ENCODE data around the gene GALNT2. TPM values are rescaled to one million over a fixed set of nuclear protein-coding genes. Genes with fewer than 3 reads are reported as not detected.

GALNT2 gene
- total RNA-seq, 1 donor from 2014 or later, result 36.0 TPM

- Histone ChIP-seq H3K9ac (ENCODE audit: low read depth in 1 of 3, low read length in 3 of 3) (no peak overlapping the region), H3K27ac (ENCODE audit: low read depth, low read length) (peak overlapping the region; percentile 5)
Observed at GRCh38 chr1:230303822-230304221, 236.8 kb downstream of the GALNT2 start.

GRCh38 chr1:230306169-230306568 is 239.1 kb downstream of the GALNT2 start:
- no peak overlapping the region for H3K9ac ChIP-seq (ENCODE audit: low read depth in 1 of 3, low read length in 3 of 3)
- no peaks in the 10 kb centered on the region for H3K9me3 ChIP-seq (ENCODE audit: control insufficient read depth in 3 of 3, low read length in 3 of 3)
- H3K27me3 ChIP-seq (ENCODE audit: control insufficient read depth in 3 of 3, insufficient read depth in 3 of 3, low read length in 3 of 3), result no peaks in the 10 kb centered on the region
- H3K27ac ChIP-seq (ENCODE audit: low read depth, low read length), result no peak overlapping the region
- H3K4me1 ChIP-seq (ENCODE audit: control insufficient read depth in 3 of 3, insufficient read depth in 3 of 3, low read length in 3 of 3), result peaks cover 12 to 15% (median 13%) of the 10 kb centered on the region in 3 donors
- no peak overlapping the region for H3K4me3 ChIP-seq (ENCODE audit: low read length in 3 of 3)
- no peaks in the 10 kb centered on the region for H3K36me3 ChIP-seq (ENCODE audit: control insufficient read depth in 3 of 3, insufficient read depth in 3 of 3, low read length in 3 of 3)

More at GRCh38 chr1:230303822-230304221, 236.8 kb downstream of the GALNT2 start:
- H3K9me3 ChIP-seq (ENCODE audit: control insufficient read depth in 3 of 3, low read length in 3 of 3), result no peaks in the 10 kb centered on the region
- H3K4me1 ChIP-seq (ENCODE audit: control insufficient read depth in 3 of 3, insufficient read depth in 3 of 3, low read length in 3 of 3), result peaks cover 10 to 11% (median 10%) of the 10 kb centered on the region in 3 donors
- H3K36me3 ChIP-seq (ENCODE audit: control insufficient read depth in 3 of 3, insufficient read depth in 3 of 3, low read length in 3 of 3), result no peaks in the 10 kb centered on the region
- no peak overlapping the region for H3K4me3 ChIP-seq (ENCODE audit: low read length in 3 of 3)
- no peaks in the 10 kb centered on the region for H3K27me3 ChIP-seq (ENCODE audit: control insufficient read depth in 3 of 3, insufficient read depth in 3 of 3, low read length in 3 of 3)

GRCh38 chr1:230307213-230307612 is 240.2 kb downstream of the GALNT2 start:
- H3K4me3 ChIP-seq (ENCODE audit: low read length in 3 of 3), result no peak overlapping the region
- H3K9me3 ChIP-seq (ENCODE audit: control insufficient read depth in 3 of 3, low read length in 3 of 3), result no peaks in the 10 kb centered on the region
- H3K27ac ChIP-seq (ENCODE audit: low read depth, low read length), result no peak overlapping the region
- H3K4me1 ChIP-seq (ENCODE audit: control insufficient read depth in 3 of 3, insufficient read depth in 3 of 3, low read length in 3 of 3), result peaks cover 10 to 15% (median 13%) of the 10 kb centered on the region in 3 donors
- H3K27me3 ChIP-seq (ENCODE audit: control insufficient read depth in 3 of 3, insufficient read depth in 3 of 3, low read length in 3 of 3), result no peaks in the 10 kb centered on the region
- H3K36me3 ChIP-seq (ENCODE audit: control insufficient read depth in 3 of 3, insufficient read depth in 3 of 3, low read length in 3 of 3), result no peaks in the 10 kb centered on the region
- H3K9ac ChIP-seq (ENCODE audit: low read depth in 1 of 3, low read length in 3 of 3), result no peak overlapping the region

- H3K27me3 ChIP-seq (ENCODE audit: control insufficient read depth in 3 of 3, insufficient read depth in 3 of 3, low read length in 3 of 3), result peaks cover 0 to 4% (median 0%) of the 10 kb centered on the region in 3 donors
- H3K4me1 ChIP-seq (ENCODE audit: control insufficient read depth in 3 of 3, insufficient read depth in 3 of 3, low read length in 3 of 3), result peaks cover 10 to 15% (median 13%) of the 10 kb centered on the region in 3 donors
- H3K4me3 ChIP-seq (ENCODE audit: low read length in 3 of 3), result no peak overlapping the region
- no peaks in the 10 kb centered on the region for H3K9me3 ChIP-seq (ENCODE audit: control insufficient read depth in 3 of 3, low read length in 3 of 3)
- H3K27ac ChIP-seq (ENCODE audit: low read depth, low read length), result no peak overlapping the region
- no peak overlapping the region for H3K9ac ChIP-seq (ENCODE audit: low read depth in 1 of 3, low read length in 3 of 3)
- H3K36me3 ChIP-seq (ENCODE audit: control insufficient read depth in 3 of 3, insufficient read depth in 3 of 3, low read length in 3 of 3), result no peaks in the 10 kb centered on the region
Observed at GRCh38 chr1:230308039-230308438, 241.0 kb downstream of the GALNT2 start.

- Histone ChIP-seq H3K9me3 (ENCODE audit: control insufficient read depth in 3 of 3, low read length in 3 of 3) (no peaks in the 10 kb centered on the region), H3K4me3 (ENCODE audit: low read length in 3 of 3) (no peak overlapping the region), H3K9ac (ENCODE audit: low read depth in 1 of 3, low read length in 3 of 3) (no peak overlapping the region), H3K27me3 (ENCODE audit: control insufficient read depth in 3 of 3, insufficient read depth in 3 of 3, low read length in 3 of 3) (peaks cover 0 to 4% (median 0%) of the 10 kb centered on the region in 3 donors), H3K36me3 (ENCODE audit: control insufficient read depth in 3 of 3, insufficient read depth in 3 of 3, low read length in 3 of 3) (no peaks in the 10 kb centered on the region), H3K4me1 (ENCODE audit: control insufficient read depth in 3 of 3, insufficient read depth in 3 of 3, low read length in 3 of 3) (peaks cover 6 to 13% (median 10%) of the 10 kb centered on the region in 3 donors), H3K27ac (ENCODE audit: low read depth, low read length) (no peak overlapping the region)
Observed at GRCh38 chr1:230308821-230309220, 241.8 kb downstream of the GALNT2 start.

- Histone ChIP-seq H3K27ac (ENCODE audit: low read depth, low read length) (no peak overlapping the region), H3K9me3 (ENCODE audit: control insufficient read depth in 3 of 3, low read length in 3 of 3) (no peaks in the 10 kb centered on the region), H3K9ac (ENCODE audit: low read depth in 1 of 3, low read length in 3 of 3) (no peak overlapping the region), H3K36me3 (ENCODE audit: control insufficient read depth in 3 of 3, insufficient read depth in 3 of 3, low read length in 3 of 3) (no peaks in the 10 kb centered on the region), H3K4me1 (ENCODE audit: control insufficient read depth in 3 of 3, insufficient read depth in 3 of 3, low read length in 3 of 3) (peaks cover 4 to 13% (median 5%) of the 10 kb centered on the region in 3 donors), H3K27me3 (ENCODE audit: control insufficient read depth in 3 of 3, insufficient read depth in 3 of 3, low read length in 3 of 3) (peaks cover 0 to 4% (median 0%) of the 10 kb centered on the region in 3 donors), H3K4me3 (ENCODE audit: low read length in 3 of 3) (no peak overlapping the region)
Observed at GRCh38 chr1:230309646-230310177, 242.7 kb downstream of the GALNT2 start.

GRCh38 chr1:230310381-230311163 is 243.5 kb downstream of the GALNT2 start:
- no peak overlapping the region for H3K27ac ChIP-seq (ENCODE audit: low read depth, low read length)
- H3K4me3 ChIP-seq (ENCODE audit: low read length in 3 of 3), result no peak overlapping the region
- peaks cover 0 to 4% (median 0%) of the 10 kb centered on the region in 3 donors for H3K27me3 ChIP-seq (ENCODE audit: control insufficient read depth in 3 of 3, insufficient read depth in 3 of 3, low read length in 3 of 3)
- H3K9me3 ChIP-seq (ENCODE audit: control insufficient read depth in 3 of 3, low read length in 3 of 3), result no peaks in the 10 kb centered on the region
- peaks cover 2 to 7% (median 4%) of the 10 kb centered on the region in 3 donors for H3K4me1 ChIP-seq (ENCODE audit: control insufficient read depth in 3 of 3, insufficient read depth in 3 of 3, low read length in 3 of 3)
- H3K9ac ChIP-seq (ENCODE audit: low read depth in 1 of 3, low read length in 3 of 3), result peak overlapping the region in 1 of 3 donors; percentile 51
- no peaks in the 10 kb centered on the region for H3K36me3 ChIP-seq (ENCODE audit: control insufficient read depth in 3 of 3, insufficient read depth in 3 of 3, low read length in 3 of 3)

GRCh38 chr1:230312676-230313075 is 245.6 kb downstream of the GALNT2 start:
- no peak overlapping the region for H3K9ac ChIP-seq (ENCODE audit: low read depth in 1 of 3, low read length in 3 of 3)
- no peaks in the 10 kb centered on the region for H3K36me3 ChIP-seq (ENCODE audit: control insufficient read depth in 3 of 3, insufficient read depth in 3 of 3, low read length in 3 of 3)
- H3K9me3 ChIP-seq (ENCODE audit: control insufficient read depth in 3 of 3, low read length in 3 of 3), result no peaks in the 10 kb centered on the region
- peaks cover 2 to 6% (median 4%) of the 10 kb centered on the region in 3 donors for H3K4me1 ChIP-seq (ENCODE audit: control insufficient read depth in 3 of 3, insufficient read depth in 3 of 3, low read length in 3 of 3)
- H3K27me3 ChIP-seq (ENCODE audit: control insufficient read depth in 3 of 3, insufficient read depth in 3 of 3, low read length in 3 of 3), result peaks cover 0 to 4% (median 0%) of the 10 kb centered on the region in 3 donors
- H3K27ac ChIP-seq (ENCODE audit: low read depth, low read length), result no peak overlapping the region
- no peak overlapping the region for H3K4me3 ChIP-seq (ENCODE audit: low read length in 3 of 3)

- H3K36me3 ChIP-seq (ENCODE audit: control insufficient read depth in 3 of 3, insufficient read depth in 3 of 3, low read length in 3 of 3), result no peaks in the 10 kb centered on the region
- no peaks in the 10 kb centered on the region for H3K9me3 ChIP-seq (ENCODE audit: control insufficient read depth in 3 of 3, low read length in 3 of 3)
- no peak overlapping the region for H3K27ac ChIP-seq (ENCODE audit: low read depth, low read length)
- H3K27me3 ChIP-seq (ENCODE audit: control insufficient read depth in 3 of 3, insufficient read depth in 3 of 3, low read length in 3 of 3), result peaks cover 0 to 4% (median 0%) of the 10 kb centered on the region in 3 donors
- peaks cover 5 to 12% (median 10%) of the 10 kb centered on the region in 3 donors for H3K4me1 ChIP-seq (ENCODE audit: control insufficient read depth in 3 of 3, insufficient read depth in 3 of 3, low read length in 3 of 3)
- H3K9ac ChIP-seq (ENCODE audit: low read depth in 1 of 3, low read length in 3 of 3), result no peak overlapping the region
- no peak overlapping the region for H3K4me3 ChIP-seq (ENCODE audit: low read length in 3 of 3)
Observed at GRCh38 chr1:230313453-230314141, 246.6 kb downstream of the GALNT2 start.

GRCh38 chr1:230314142-230314470 is 247.1 kb downstream of the GALNT2 start:
- Histone ChIP-seq H3K27me3 (ENCODE audit: control insufficient read depth in 3 of 3, insufficient read depth in 3 of 3, low read length in 3 of 3) (peaks cover 0 to 4% (median 0%) of the 10 kb centered on the region in 3 donors), H3K9me3 (ENCODE audit: control insufficient read depth in 3 of 3, low read length in 3 of 3) (no peaks in the 10 kb centered on the region), H3K27ac (ENCODE audit: low read depth, low read length) (no peak overlapping the region), H3K36me3 (ENCODE audit: control insufficient read depth in 3 of 3, insufficient read depth in 3 of 3, low read length in 3 of 3) (no peaks in the 10 kb centered on the region), H3K4me1 (ENCODE audit: control insufficient read depth in 3 of 3, insufficient read depth in 3 of 3, low read length in 3 of 3) (peaks cover 5 to 13% (median 10%) of the 10 kb centered on the region in 3 donors), H3K9ac (ENCODE audit: low read depth in 1 of 3, low read length in 3 of 3) (no peak overlapping the region), H3K4me3 (ENCODE audit: low read length in 3 of 3) (no peak overlapping the region)

Measured in skeletal muscle tissue (tissue), 4 donors.